GM12875 (cell line): ENCODE data around the gene EIF2B4.

Experiments
- H3K4me3 ChIP-seq: one replicate; pipeline ENCODE4 v1.5.1; 2011; ENCODE audit warnings: low read depth, low read length, control low read depth
- CTCF ChIP-seq: IDR thresholded peaks from 2 replicates; pipeline ENCODE4 v1.5.1; 2011; ENCODE audit warnings: low read depth, mild to moderate bottlenecking, control low read depth, inconsistent platforms, low read length, moderate library complexity, borderline replicate concordance; ENCODE audit not compliant: insufficient read depth

EIF2B4 gene

GRCh38 chr2:27379836-27380625, 9.9 kb upstream of the EIF2B4 start:
- peak overlapping the region; percentile 57 for H3K4me3 ChIP-seq
- no peak for TF ChIP-seq CTCF

DNA sequence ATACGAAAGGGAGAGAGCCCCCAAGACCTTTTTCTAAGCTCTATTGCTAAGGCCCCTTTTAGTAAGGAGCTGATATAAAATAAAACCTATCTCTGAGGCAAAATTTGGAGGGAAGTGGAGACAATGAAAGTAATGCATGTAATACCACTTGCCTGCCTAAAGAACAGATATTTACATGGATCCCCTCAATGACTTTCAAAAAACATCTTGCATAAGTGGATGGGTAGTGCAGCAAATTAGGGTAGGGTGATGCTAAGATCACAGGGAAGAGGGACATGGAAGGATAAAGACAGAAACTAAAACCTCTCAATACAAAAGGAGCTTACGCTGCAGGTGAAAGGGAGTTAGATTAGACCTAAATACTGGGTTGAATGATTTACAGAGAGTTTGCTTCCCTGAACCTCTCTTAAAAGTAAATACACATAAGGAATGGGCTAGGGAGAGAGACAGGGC, 9.3 kb upstream of the EIF2B4 start:
- TF ChIP-seq CTCF: no peak
- peak overlapping the region; percentile 57 for H3K4me3 ChIP-seq

DNA sequence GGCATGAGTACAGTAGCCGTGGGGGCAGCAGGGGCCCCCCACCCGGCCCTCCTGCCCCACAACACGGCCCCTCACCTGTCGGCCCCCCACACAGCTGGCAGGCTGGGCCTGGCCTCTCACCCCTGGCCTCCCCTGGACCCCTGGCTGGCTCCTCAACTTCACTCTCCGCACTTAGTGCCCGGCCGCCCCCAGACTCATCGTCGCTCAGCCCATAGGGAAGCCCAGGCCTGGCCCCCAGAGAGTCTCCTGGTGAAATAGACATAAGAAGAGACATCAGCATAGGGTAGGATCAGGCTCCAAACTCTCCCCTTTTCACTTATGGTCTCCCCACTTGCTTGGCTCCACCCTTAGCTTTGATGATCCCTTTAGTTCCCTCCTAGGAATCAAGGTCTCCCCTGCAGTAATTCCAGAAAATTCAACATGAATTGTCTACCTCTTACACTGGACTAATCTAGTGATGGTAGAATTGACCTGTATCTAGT, 8.7 kb upstream of the EIF2B4 start:
- no peak for TF ChIP-seq CTCF
- H3K4me3 ChIP-seq: no peak overlapping the region

DNA sequence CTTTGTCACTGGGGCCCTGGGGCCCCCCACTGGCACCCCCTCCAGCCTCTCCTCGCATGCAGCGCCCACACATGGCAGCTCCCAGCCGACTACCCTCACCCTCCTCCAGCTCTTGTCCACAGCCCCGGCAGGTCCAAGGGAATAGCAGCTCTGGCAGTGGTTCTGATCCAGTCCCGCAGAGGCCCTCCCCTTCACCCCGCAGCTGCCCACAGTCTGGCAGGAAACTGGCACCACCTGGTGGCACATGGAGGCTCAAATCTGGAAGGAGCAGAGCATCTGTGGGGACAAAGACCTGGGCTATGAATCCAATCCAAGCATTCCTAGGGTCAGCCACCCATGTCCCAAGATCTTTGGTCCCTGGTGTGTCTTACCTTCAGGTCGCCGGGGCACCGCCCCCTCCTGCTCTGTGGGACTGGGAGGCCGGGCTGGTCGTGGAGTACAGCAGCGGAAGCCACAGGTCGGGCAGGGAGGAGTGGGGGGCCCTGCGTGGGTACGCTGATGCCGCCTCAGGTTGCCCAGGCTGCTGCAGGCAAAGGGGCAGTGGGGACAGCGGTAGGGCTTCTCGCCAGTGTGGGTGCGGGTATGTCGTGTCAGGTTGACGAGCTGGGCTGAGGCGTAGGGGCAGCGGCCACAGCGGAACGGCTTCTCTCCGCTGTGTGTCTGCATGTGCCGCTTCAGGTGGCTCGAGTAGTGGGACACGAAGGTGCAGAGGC, 8.1 kb upstream of the EIF2B4 start:
- no peak overlapping the region for H3K4me3 ChIP-seq
- 0 out of 2 replicates have a peak, but pooled peaks have one; percentile 10 for TF ChIP-seq CTCF

DNA sequence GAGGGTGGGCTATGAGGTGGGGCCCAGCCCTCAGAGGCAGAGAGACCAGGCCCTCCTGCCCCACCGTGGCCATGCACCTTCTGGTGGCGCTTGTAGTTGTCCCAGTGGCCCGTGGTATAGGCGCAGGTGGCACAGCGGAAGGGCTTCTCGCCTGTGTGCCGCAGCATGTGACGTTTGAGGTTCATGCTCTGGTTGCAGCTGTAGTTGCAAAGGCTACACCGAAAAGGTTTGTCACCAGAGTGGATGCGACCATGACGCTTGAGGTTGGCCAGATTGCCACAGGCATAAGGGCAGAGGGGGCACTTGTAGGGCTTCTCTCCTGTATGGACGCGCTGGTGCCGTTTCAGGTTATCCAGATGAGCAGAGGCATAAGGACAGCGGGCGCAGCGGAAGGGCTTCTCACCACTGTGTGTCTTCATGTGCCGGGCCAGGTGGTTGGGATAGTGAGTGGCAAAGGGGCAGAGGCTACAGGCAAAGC, 7.5 kb upstream of the EIF2B4 start:
- no peak overlapping the region for H3K4me3 ChIP-seq
- TF ChIP-seq CTCF: no peak

GRCh38 chr2:27376866-27377617, 6.9 kb upstream of the EIF2B4 start:
- no peak overlapping the region for H3K4me3 ChIP-seq
- TF ChIP-seq CTCF: no peak
